COLO668 (cell line): ENCODE results near the gene SLC30A7.
A peak's percentile ranks its signal among the peaks of the same experiment; 100 is the strongest.

Source experiments
- DNase-seq: peaks from one replicate; lab custom pipeline; 2025; ENCODE audit not compliant: unreplicated experiment; lab: John Stamatoyannopoulos, UW

SLC30A7 gene

DNA sequence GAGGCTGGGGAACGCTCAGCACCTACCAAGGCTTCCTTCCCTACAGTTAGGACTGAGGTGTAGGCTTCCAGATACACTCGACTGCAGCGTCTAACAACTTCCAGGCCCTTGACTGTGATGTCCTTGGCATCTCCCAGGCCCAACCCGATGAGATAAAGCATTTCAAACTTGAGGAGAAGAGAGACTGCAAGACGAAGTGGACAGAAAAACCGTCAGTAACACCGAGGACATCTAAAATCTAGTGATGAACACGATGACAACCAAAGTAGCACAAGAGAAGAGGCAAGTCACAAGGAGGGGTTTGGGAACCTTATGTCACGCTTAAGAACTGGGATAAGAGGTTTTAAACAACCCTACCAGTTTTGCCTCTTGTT is 129.4 kb downstream of the SLC30A7 start:
- peak; percentile 33 for DNase-seq

DNA sequence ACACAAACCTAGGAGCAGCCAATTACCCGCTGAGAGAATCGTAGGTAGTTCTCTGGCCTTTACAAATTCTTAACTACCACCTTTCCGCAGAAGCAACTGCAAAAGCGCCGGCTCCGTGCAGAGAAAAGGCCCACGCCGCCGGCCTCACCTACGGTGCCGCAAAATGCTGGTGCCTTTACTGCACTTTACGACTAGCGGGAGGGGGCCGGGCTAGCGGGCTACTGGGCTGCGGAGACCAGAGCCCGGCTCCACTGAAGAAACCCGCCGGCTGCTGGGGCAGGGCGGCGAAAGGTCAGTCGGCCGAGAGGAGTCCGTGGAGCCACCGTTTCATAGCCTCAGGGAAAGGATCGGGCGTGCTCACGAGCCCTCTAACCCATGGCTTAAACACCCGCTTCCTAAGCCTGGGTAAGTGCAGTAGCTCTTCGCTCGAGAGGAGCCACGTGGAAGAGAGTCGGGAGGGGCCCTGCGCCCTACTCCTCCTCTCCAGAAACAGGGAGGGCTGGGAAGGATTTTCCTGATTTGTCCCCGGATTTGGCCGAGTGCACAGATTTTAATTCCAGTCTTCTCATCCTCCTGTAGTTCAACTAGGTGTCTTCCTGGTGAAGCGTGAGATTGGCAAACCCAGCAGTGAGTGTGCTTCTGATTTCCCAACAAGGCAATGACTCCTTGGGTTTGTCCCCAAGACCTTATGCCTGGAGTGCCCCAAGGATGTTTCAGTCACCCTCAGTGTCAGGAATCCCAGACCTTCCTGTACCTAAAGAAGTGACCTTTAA is 130.0 kb downstream of the SLC30A7 start, which contains the start of gene DPH5:
Gene DPH5 (minus strand): TSS at position 128 of the 773 bp plus-strand sequence. CDS start 341 bp downstream, outside the sequence.
- peak; percentile 95 for DNase-seq

DNA sequence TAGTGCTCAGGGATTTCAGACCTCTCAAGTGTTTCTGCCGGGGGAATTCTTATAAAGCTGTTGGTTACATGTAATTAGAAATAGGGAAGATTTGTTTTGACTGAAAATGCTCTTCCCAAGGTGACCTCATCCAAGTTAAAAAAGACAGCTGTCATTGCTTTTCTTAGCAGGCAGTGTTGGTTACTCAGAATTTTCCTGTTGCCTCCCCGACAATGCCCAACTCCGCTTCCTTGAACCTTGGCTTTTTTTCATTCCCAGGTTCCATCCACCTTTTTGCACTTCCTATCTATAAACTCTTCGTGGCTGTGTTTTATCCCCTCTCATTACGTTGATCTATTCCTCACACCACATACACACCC is 130.5 kb downstream of the SLC30A7 start:
- DNase-seq: no peak

DNA sequence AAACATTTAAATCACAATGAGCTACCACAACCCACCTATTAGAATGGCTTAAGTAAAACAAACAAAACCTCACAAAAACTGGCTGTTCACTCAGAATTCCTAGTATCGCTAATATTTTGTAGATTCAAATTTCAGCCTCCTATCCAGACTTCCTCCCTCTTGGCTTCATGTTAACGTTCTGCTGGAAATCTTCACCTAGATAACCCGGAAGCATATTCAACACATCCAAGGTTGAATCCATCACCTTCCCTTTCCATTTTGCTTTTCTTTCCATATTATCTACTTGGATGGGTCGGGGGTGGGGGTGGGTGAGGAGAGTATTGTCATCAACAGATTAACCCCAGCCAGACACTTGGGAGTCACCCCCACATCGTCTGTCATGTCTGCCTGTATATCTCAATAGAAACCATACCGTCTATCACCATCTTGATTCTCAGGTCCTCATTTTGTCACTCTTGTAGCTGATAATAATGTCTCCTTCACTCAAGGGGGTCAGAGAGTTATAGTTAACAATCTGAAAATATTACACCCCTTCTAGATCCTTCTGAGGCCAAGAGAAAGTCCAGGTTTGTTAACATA is 131.4 kb downstream of the SLC30A7 start:
- no peak for DNase-seq

DNA sequence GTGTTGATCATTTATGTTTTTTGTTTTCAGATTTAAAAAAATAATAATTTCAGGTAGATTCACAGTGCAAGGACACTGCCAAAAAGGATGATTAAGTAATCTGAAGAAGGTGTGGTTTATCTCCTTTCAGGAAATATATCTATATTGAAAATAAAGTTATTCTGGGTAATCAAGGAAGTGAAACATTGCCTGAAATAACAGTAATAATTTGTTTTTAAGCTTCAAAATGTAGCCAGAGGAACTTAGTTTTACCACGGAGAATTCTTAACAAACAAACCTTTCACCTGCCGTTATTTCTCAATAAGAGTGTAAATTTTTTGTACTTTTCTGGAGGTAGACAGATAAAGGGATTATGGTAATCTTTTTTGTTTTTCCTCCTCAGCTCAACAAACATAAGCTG is 132.6 kb downstream of the SLC30A7 start:
- DNase-seq: no peak

DNA sequence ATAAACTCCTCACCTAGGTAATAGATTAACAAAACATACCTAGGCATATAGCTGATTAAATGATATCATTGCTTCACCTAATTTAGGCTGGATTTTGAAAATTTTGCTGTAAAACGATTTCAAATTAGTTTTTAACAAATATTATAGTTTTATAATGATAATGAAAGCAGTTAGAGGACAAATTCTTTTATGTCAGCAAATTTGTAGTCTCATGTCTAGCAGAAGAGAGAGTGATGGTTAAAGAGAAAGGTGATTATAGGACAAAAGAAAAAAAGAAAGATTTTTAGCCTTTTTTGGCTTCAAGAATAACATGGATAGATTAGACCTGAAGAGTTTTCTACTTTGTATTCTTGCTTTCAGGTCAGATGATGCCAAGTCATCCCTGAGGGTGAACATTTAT is 133.3 kb downstream of the SLC30A7 start:
- no peak for DNase-seq

DNA sequence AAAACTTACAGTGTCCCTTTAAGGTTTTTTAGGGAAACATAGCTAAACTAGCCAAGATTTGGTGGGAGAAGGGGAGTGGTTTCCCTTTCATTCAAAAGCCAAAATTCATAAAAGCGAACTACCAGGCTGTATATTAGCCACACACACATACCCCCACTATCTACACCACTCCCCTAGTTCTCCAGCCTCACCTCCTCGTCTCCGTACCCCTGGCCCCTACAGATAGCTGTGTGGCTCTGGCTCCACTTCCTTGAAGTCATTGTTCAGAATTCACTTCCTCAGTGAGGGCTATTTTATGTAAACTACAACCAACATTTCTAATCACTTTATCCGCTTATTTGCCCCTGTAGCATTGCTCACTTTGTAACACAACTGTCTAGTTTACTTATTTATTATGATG is 135.0 kb downstream of the SLC30A7 start:
- no peak for DNase-seq
